GM10248 (cell line): ENCODE results near the gene GFOD1.

Experiments used
- CTCF ChIA-PET: fragments of 300-600 bp; sonication (Branson Sonifier 250); formaldehyde crosslinking; extraction: SDS; loops from one replicate; lab custom pipeline; 2021; ENCODE audit warnings: antibody characterized with exemption; lab: Yijun Ruan, JAX
- POLR2A ChIA-PET: fragments of 350-650 bp; sonication (Branson Sonifier 250); formaldehyde crosslinking; extraction: SDS; loops from one replicate; lab custom pipeline; 2020; ENCODE audit warnings: antibody characterized with exemption; lab: Yijun Ruan, JAX
- DNase-seq: peaks from one replicate; pipeline ENCODE4 v3.0.0; 2012; ENCODE audit errors: extremely low spot score
- TF ChIP-seq, protein P1 (sequence below): IDR thresholded peaks from 2 replicates; pipeline ENCODE4 v1.5.1; 2012; ENCODE audit warnings: mild to moderate bottlenecking, low read depth; ENCODE audit errors: extremely low read depth, missing control alignments, control extremely low read depth

Gene GFOD1

GRCh38 chr6:13488015-13488895, 855 bp upstream of the GFOD1 start:
- CTCF ChIA-PET, result interaction anchor here (0.9 to 3.8 kb wide), 6 partner anchors 8 to 127 kb away, joined by 3 to 13 read pairs (median 4); partner anchors contain the start of genes NOL7 and SIRT5
- POLR2A ChIA-PET, result interaction anchor here (0.6 to 1.1 kb wide), 2 partner anchors 14 to 27 kb away, joined by 3 read pairs; no protein-coding TSS in a partner anchor
- peak; percentile 39 for DNase-seq
- TF ChIP-seq, protein P1, sequence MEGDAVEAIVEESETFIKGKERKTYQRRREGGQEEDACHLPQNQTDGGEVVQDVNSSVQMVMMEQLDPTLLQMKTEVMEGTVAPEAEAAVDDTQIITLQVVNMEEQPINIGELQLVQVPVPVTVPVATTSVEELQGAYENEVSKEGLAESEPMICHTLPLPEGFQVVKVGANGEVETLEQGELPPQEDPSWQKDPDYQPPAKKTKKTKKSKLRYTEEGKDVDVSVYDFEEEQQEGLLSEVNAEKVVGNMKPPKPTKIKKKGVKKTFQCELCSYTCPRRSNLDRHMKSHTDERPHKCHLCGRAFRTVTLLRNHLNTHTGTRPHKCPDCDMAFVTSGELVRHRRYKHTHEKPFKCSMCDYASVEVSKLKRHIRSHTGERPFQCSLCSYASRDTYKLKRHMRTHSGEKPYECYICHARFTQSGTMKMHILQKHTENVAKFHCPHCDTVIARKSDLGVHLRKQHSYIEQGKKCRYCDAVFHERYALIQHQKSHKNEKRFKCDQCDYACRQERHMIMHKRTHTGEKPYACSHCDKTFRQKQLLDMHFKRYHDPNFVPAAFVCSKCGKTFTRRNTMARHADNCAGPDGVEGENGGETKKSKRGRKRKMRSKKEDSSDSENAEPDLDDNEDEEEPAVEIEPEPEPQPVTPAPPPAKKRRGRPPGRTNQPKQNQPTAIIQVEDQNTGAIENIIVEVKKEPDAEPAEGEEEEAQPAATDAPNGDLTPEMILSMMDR, result no peak

- DNase-seq, result peak; percentile 72
- CTCF ChIA-PET, result interaction anchor here (1.2 to 3.8 kb wide), 9 partner anchors 8 to 128 kb away, joined by 3 to 13 read pairs (median 4); partner anchors contain the start of genes NOL7 and SIRT5
- TF ChIP-seq, protein P1, result no peak
- POLR2A ChIA-PET, result interaction anchor here (1.1 kb wide), 1 partner anchor 25 kb away, joined by 3 read pairs; no protein-coding TSS in a partner anchor
Observed at GRCh38 chr6:13486679-13487121, 700 bp downstream of the GFOD1 start.

GRCh38 chr6:13485923-13486562, 1.4 kb downstream of the GFOD1 start:
- DNase-seq, result peak; percentile 66
- POLR2A ChIA-PET, result interaction anchor here (0.5 kb wide), 1 partner anchor 1466 kb away, joined by 3 read pairs; no protein-coding TSS in a partner anchor
- CTCF ChIA-PET, result interaction anchor here (0.9 to 2.7 kb wide), 12 partner anchors 8 to 148 kb away, joined by 3 to 11 read pairs (median 4); partner anchors contain the start of gene SIRT5
- TF ChIP-seq, protein P1, result no peak

- ChIA-PET CTCF (interaction anchor here (0.9 to 2.7 kb wide), 11 partner anchors 22 to 154 kb away, joined by 3 to 11 read pairs (median 3); partner anchors contain the start of gene SIRT5), POLR2A (no interaction called here)
- no peak for DNase-seq
- TF ChIP-seq, protein P1, result no peak
Observed at GRCh38 chr6:13485303-13485702, 2.1 kb downstream of the GFOD1 start.

GRCh38 chr6:13484827-13485226, 2.6 kb downstream of the GFOD1 start:
- POLR2A ChIA-PET, result no interaction called here
- CTCF ChIA-PET, result interaction anchor here (0.9 to 2.7 kb wide), 10 partner anchors 13 to 153 kb away, joined by 3 to 11 read pairs (median 4); partner anchors contain the start of gene SIRT5
- TF ChIP-seq, protein P1, result no peak
- DNase-seq, result no peak
